DMS 273 (cell line): ENCODE results near the gene STRBP.
"Not testable (repeated sequence)": the region's sequence is repeated elsewhere in the genome, so short reads cannot be mapped to it uniquely, and the experiment has no call there.

Experiments
- DNase-seq: peaks from one replicate; lab custom pipeline; 2025; ENCODE audit not compliant: unreplicated experiment; lab: John Stamatoyannopoulos, UW

STRBP gene

DNA sequence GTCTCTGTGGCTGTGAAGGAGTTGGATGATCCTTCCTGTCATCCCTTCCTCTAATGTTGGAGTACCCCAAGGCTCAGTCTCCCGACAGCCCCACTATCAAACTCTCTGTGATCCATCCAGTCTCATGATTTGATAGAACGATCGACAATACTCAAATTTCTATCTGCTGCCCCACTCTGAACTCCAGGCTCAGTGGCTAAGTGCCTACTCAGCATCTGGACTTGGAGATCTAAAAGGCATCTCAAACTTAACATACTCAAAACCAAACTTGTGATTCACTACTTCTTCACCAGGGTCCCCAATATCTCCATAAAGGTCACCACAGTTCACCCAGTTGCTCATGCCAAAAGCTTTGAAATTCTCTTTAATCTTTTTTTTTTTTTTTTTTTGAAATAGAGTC, 15.1 kb upstream of the STRBP start:
- DNase-seq: no peak

DNA sequence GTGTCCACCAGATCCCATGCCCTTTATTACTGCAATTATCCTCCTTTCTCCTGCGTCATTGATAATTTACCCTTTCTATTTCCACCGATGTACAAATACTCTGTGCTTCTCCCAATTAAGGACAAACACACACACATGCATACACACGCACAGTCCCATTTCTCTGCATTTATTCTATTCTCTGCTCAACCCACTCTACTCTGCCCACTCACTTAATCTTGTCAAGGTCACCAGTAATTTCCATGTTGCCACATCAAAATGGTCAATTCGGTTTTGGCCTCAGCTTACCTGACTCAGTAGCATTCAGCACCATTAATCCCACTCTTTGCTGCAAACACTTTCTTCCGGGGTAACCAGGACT, 14.6 kb upstream of the STRBP start:
- no peak for DNase-seq

DNA sequence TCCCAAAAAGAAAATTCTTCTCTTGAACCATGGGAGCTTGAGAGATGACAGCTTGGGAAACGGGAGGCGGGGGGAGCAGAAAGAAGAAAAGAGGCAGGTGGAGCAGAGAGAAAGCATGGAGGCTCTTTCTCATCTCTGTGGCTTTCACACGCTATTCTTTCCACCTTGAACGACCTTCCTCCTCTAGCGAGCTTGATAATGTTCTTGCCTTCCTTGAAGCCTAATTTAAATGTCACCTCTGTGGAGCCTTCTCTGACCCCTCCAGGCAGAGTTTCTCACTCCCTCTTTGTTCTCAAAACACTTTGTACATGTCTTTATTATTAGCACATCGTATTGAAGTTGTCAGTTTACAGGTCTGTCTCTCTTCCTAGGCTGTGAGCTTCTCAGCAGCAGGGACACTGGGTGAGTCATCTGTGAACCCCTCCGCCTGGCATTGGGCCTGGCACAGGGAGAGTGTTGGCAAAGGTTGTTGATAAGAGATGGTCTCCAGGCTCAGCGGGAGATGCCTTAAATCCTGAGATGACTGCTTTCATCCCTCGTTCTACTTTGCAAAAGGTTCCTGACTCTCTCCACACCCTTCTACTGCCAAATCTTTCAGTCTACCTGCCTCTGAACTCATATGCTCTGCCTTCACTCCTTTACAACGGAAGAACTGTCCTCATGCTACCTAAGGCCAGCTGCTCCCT, 14.1 kb upstream of the STRBP start:
- peak; percentile 59 for DNase-seq

DNA sequence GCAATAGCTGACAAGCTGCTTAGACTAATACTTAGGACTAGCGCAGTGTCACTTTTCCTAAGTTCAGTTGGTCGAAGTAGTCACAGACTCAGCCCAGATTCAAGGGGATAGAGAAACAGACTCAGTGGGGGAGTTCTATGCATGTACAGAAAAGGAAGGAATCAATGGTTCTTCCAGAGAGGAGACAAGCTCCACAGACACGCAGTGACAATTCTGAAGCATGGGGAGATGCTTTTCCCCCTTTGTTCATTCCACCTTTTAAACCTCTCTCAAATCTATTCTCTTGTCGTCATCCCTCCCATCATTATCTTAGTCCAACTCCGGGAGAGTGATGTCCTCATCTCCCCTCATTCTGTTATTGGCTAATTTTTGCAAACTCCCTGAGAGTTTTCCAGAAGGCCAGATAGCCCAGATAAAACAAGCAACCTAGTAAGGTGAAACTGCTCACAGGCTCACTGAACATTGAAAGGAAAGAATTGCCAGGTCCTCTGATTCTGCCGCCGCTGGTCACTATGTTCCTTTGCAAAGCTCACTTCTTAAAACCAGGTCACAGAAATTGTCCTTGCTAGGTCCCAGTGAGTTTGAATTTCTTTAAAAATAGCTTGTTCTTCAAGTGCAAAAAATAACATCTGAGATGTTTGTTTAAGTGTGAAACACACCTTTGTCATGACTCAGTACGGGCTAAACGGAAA, 13.4 kb upstream of the STRBP start:
- no peak for DNase-seq

DNA sequence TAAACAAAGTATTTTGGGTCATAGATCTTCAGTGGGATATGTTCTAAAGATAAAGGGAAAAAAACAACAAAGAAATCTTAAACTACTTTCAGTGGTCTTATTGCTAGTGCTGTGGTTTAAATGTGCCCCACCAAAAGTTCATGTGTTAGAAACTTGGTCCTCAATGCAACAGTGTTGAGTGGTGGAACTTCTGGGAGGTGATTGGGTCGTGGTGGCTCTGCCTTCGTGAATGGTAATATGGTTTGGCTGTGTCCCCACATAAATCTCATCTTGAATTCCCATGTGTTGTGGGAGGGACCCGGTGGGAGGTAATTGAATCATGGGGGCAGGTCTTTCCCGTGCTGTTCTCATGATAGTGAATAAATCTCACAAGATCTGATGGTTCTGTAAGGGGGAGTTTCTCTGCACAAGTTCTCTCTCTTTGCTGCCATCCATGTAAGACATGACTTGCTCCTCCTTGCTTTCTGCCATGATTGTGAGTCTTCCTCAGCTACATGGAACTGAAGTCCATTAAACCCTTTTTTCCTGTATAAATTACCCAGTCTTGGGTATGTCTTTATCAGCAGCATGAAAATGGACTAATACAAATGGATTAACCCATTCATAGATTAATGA, 10.6 kb upstream of the STRBP start:
- not testable (repeated sequence) for DNase-seq

DNA sequence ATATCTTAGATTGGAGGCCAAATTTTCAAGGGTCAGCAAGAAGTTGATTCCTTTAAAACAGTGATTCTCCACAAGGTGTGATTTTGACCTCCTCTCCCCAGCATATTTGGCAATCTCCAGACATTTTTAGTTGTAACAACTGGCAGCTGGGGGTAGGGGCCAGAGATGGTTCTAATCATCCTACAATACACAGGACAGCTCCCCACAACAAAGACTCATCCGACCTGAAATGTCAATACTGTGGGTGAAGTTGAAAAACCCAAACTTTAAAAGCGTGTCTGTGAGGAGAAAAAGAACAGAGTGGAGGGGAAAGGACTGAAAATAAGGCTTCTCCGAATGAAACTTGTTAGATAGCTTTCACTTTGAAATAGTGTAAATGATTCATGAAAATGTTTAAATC, 10.0 kb upstream of the STRBP start:
- no peak for DNase-seq

DNA sequence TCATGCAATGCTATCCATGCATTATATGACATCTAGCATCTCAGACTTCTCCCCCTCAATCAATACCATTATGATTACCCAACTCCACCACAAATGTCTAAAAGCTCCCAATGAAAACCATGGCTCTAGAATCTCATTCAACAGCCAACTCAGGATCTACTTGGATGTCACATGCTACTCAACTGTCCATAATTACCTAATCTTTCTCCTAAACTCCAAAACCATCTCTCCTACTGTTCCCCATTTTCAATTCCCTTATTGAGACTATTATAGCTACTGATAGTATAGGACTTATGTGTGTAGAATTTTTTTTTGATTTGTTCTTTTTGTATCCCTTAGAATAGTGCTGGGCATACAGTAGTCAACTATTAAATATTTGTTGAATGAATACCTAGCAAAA, 8.2 kb upstream of the STRBP start:
- DNase-seq: no peak

DNA sequence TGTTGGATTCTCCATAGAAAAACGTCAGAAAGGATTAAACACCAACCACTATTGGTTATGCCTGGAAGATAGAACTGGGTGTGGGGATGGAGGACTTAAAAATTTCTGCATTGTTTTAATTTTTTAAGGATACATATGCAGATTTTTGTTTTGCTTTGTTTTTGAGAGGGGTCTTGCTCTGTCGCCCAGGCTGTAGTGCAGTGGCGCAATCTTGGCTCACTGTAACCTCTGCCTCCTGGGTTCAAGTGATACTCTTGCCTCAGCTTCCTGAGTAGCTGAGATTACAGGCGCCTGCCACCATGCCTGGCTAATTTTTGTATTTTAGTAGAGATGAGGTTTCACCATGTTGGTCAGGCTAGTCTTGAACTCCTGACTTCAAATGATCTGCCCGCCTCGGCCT, 2.7 kb upstream of the STRBP start:
- not testable (repeated sequence) for DNase-seq

DNA sequence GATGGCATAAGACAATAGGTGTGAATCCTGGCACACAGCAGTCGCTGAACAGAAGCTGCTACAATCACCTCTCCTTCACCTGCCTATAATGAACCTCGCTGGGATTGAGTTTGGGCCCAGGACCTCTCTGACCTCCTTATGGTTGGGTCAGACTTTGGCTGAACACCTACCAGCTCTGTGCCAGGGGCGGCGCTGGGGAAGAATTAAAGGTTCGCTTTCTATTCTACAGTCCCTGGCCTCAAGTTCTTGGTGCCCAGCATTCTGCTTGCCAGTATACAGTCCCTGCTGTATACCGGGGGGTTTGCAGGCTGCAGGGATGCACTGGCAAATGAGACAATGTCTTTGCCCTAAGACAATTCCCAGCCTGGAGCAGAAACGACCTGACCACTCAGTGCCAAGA, 895 bp upstream of the STRBP start:
- DNase-seq: peak; percentile 20

DNA sequence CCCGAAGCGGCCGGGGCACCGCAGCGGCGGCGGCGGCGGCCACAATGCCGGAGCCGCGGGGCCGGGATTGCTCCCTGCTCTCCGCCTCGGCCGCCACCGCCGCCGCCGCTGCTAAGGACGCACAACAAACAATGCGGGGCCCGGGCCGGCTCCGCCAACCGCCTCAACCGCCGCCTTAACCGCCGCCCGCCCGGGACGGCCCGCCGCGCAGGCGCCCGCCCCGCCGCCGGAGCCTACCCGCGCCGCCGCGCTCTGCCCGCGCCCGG, 254 bp downstream of the STRBP start:
- DNase-seq: peak; percentile 80

DNA sequence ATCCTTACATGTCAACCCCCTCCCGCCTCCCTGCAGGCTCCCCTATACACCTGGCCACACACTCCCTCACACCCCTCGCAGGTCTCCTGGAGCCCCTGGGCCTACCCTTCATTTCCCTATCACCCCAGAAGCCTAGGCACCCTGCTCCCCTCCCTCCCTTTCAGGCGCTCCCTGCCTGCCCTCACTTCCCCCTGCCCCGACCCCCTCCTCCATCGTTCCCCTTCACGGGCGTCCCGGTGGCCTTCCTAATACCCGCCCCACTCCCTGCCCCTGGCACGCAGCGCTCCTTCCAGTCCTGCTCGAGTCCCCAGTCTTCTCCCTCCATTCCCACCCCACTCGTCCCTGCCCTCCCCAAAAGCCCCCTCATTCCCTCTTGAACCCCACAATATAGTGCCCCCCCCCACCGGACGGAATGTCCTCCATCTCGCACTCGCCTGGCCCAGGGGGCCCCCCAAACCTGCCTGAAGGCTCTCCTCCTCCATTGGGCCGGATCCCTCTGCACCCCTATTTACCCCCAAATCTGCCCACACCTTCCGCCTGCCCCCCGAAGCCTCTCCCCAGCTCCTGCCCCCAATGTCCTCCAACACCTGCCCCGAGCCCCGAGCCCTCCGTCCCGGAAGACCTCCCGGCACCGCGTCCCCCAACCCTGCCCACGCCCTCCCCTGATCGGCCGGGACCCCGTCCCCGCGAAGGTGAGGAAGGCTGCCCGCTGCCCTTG, 746 bp downstream of the STRBP start:
- peak; percentile 21 for DNase-seq

DNA sequence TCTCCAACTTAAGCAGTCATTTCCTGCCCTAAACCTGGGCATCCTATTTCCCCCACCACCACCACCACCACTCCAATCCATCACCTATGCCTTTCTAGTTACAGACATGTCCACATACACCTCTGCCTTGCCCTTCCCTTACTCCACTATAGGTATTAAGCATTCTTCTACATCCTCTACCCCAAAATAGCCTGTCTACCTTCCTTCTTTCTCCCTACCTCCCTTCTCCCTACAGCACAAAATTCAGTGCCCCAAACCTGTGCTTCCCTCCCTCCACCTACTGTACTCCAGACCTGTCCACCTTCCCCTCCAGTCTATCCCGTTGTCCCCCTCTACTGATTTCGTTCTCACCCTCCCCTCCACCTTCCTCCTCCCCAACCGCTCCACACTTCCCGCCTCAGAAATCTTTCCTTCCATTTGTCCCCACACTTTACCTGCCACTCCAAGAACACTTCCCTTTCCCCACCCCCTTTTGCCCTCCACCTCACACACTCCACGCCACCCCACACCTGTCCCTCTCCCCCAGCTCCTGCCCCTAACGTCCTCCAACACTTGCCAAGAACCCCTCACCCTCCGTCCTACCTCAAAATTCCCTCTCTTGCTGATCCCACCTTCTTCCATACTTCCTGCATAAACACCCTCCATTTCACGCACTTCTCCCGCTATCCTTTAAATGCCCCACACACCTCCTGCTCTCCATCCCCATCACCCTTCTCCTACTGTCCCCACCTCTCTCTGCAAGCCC, 1.6 kb downstream of the STRBP start:
- DNase-seq: peak; percentile 10

DNA sequence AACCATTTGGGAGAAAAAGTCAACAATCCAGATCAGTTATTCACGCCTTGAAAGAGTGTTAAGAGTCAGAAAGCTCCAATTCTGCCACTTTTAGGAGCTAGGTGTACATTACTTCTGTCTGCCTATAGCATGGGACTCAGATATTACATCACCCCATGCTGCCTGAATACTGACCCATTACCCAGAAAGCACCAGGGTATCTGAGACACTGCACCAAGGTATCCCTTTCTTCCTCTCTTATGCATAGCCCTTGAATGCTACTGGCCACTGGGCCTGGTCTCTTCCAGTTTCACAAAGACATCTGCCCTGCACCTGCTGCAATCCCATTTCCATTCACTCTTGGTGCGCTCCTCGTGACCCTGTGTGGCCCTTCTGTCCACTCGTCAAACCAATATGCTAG, 2.6 kb downstream of the STRBP start:
- peak; percentile 23 for DNase-seq

DNA sequence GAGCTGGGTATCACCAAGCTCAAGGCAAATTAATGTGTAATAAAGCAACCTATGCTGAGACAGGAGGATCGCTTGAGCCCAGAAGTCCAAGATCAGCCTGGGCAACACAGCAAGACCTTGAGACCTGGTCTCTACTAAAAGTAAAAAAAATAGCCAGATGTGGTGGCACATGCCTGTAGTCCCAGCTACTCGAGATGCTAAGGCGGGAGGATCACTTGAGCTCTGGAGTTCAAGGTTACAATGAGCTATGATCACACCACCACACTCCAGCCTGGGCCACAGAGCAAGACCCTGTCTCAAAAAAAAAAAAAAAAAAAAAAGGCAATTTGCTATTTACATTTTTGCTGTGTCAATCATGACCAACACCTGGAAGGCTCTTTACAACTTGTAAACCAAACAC, 5.2 kb downstream of the STRBP start:
- DNase-seq: no peak

DNA sequence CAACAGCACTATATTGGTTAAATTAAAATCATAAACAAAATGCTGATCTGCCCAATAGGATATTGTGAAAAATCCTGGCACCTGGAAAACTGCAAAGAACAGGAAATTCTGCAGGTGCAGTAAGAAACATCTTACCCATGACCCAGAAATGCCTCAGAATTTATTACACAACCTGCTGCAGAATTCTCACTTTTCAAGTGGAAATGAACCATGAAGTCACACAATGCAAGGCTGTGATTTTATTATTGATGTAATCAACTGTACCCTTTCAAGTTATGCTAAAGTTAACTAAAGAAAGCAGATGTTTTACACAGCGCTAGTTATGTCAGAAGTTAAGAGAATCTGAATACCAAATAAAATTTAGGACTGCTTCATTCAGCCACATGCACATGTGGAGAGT, 6.0 kb downstream of the STRBP start:
- no peak for DNase-seq

DNA sequence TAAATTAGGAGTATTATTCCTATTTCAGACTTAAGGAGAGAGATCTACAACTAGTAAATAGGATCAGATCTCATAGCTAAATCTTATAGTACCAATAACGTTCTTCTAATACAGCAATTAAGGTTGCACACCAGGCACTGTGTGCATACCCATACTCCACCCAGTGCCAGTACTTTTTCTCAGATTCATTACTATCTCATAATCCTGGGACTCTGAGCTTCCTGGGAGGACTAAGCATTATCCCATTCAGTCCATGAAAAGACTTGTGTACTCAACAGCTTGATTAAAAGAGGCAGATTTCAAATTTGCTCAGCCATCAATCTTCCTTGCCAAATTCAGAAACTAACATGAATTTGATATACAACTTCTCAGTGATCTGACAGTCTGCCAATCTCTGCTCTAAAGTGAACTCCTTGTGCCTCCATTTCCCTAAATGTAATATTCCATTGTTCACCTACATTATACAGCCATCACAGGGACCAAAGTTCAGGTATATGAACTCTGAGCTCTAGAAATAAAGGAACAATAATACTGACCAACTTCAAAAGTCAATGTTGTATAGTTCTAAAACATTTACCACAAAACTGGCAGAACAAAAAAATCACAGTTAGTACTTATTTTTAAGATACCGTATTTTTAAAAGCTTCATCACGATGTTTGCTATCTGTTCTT, 7.2 kb downstream of the STRBP start:
- DNase-seq: no peak

DNA sequence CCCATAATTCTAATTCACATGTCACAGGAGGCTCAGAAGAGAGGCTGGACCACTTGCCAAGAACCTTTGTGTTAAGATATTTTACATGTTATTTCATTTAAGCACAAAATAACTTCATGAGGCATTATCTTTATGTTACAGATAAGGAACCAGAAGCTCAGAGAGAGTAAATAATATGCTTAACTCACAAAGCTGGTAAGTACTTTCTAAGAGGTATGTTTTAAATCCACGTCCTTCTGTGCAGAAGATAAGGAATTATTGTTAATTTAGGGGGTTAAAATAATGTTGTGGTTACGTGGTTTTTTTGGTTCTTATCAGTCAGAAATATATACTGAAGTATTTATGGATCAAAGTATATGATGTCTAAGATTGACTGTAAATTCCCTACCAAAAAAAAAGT, 8.0 kb downstream of the STRBP start:
- no peak for DNase-seq

DNA sequence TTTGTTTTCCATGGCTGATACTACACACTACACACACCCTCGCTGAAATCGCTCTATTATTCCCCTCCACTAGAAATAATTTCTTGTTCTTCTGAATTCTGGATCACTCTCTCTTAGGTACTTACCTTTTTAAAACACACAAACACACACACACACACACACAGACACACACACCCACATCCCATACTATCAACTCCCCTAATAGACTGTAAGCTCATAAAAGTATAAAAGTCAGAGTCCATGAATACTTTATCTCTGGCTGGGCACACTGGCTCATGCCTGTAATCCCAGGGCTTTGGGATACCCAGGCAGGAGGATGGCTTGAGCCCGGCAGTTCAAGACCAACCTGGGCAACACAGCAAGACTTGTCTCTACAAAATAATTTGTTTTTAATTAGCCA, 11.1 kb downstream of the STRBP start:
- DNase-seq: no peak

DNA sequence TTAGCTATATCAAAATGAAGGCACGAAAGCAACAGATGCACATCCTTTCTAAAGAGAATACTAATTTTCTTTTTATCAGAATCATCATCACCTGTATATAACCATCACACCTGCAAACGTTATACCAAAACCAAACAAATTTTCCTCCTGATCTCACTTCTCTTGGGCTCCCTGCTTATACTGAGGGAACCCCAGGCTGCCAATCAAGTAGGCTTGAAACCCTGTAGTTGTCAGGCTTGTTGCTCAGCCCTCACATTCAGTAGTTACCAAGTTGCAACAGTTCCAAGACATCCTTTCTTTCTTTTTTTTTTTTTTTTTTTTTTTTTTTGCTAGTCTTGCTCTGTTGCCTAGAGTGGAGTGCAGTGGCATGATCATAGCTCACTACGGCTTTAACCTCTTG, 12.7 kb downstream of the STRBP start:
- no peak for DNase-seq

DNA sequence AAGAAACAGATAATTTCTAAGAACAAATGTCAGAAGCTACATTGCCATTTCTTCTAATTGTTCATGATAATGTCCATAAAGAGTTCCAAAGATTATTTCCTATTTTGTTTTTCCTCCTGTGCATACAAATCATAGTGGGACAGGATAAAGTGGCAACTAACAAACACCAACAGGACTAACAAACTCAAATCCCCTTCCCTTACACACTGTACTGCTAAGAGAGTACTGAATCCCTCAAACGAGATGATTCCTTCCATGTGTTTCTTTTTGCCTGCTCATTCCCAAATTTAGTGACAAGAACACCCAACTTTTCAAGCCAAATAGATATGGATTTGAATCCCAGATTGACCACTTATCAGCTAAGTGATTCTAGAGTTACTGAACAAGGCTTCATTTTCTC, 15.2 kb downstream of the STRBP start:
- DNase-seq: no peak

DNA sequence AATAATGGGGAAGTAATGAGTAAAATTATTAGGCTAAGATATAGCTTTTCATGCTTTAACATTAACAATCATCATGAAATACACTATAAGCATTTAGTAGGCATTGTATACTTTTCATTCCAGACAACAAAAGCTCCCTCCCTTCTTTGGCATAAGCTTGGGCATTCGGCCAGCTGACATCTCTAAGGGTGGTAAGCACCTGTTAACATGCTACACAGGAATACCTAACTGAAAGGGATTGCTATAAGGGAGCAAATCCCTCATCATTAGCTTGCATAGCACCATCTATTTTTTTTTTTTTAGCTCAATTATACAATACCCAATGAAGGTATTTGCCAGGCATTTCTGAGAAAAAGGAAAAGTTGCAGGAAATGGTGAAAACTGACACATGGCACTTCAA, 16.6 kb downstream of the STRBP start:
- peak; percentile 28 for DNase-seq
